HUES64 (cell line): ENCODE measurements around the gene TMOD1.

Experiments used
- H3K27ac ChIP-seq: 2 replicates; pipeline ENCODE4 v1.7.0; 2013; ENCODE audit warnings: low read depth, low read length, inconsistent platforms
- H3K27me3 ChIP-seq: 2 replicates; pipeline ENCODE4 v1.6.1; 2013; ENCODE audit warnings: mild to moderate bottlenecking, low read length; ENCODE audit not compliant: insufficient read depth
- H3K36me3 ChIP-seq: 2 replicates; pipeline ENCODE4 v1.6.1; 2013; ENCODE audit warnings: mild to moderate bottlenecking, low read length; ENCODE audit not compliant: insufficient read depth
- H3K4me1 ChIP-seq: 2 replicates; pipeline ENCODE4 v1.6.1; 2013; ENCODE audit warnings: mild to moderate bottlenecking, low read length, moderate library complexity; ENCODE audit not compliant: insufficient read depth
- H3K4me3 ChIP-seq: 2 replicates; pipeline ENCODE4 v1.5.1; 2013; ENCODE audit warnings: mild to moderate bottlenecking, low read length, moderate library complexity
- H3K9ac ChIP-seq: 2 replicates; pipeline ENCODE4 v1.6.1; 2013; ENCODE audit warnings: mild to moderate bottlenecking, low read depth, low read length
- H3K9me3 ChIP-seq: 2 replicates; pipeline ENCODE4 v1.6.1; 2013; ENCODE audit warnings: low read depth, low read length; ENCODE audit not compliant: insufficient read depth
- WGBS: fragments of 150-250, 120-280 bp; methylation state at CpG from one replicate; pipeline ENCODE4 v1.1.7; 2013; ENCODE audit warnings: missing lambda C conversion rate; 5-methylcytosine and 5-hydroxymethylcytosine counted together

The TMOD1 gene

DNA sequence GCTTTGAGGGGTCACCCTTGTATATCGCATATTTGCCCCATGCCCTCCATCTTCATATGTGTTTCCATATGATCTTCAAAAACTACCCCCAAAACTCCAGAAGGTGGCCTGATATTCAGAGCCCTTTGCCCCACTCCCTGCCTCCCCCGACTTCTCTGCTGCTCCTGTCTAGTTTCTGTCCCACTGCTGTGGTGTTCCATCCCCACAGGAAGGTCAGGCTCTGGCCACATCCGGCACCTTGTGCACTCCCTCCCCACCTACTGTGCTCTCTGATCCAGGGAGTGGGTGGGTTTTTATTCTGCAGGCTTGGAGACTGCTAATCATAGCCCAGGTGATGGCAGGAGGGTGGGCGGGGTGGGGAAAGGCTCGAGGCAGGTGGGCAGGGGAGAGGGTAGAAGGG is 52.4 kb downstream of the TMOD1 start:
- Histone ChIP-seq H3K9ac (no peak overlapping the region), H3K36me3 (no peaks in the 10 kb centered on the region), H3K27ac (no peak overlapping the region), H3K9me3 (no peaks in the 10 kb centered on the region), H3K4me3 (no peak overlapping the region), H3K4me1 (peaks cover 5% of the 10 kb centered on the region; the same call in 1 of the 2 replicates), H3K27me3 (no peaks in the 10 kb centered on the region)
- WGBS, result 92% methylated on average over 5 of the region's 5 CpGs

DNA sequence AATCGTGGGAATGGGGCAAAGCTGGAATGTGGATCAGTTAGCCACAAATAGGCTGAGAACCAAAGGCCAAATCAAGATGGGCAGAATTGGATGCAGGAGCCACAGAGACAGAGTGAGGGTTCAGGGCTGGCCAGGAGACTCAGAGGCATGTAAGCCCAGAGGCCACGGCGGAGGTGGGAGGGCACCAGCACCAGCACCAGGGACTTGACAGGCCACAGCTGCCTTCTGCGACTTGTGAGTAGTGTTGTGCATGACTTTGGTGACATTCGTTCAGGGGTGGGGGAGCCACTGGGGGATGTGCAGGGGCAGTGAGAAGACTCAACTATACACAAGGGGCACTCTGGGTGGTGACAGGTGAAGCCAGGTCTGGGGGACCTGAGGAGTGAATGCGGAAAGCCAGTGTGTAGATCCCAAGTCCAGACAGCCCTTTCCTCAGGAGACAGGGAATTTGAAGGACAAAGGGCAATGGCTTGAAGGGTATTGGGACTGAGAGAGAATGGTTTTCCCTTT is 53.2 kb downstream of the TMOD1 start:
- no peak overlapping the region for H3K9ac ChIP-seq
- H3K4me3 ChIP-seq, result no peak overlapping the region
- H3K27ac ChIP-seq, result no peak overlapping the region
- H3K4me1 ChIP-seq, result peaks cover 5% of the 10 kb centered on the region; the same call in 1 of the 2 replicates
- H3K9me3 ChIP-seq, result no peaks in the 10 kb centered on the region
- 94% methylated on average over 6 of the region's 6 CpGs for WGBS
- H3K27me3 ChIP-seq, result no peaks in the 10 kb centered on the region
- no peaks in the 10 kb centered on the region for H3K36me3 ChIP-seq

DNA sequence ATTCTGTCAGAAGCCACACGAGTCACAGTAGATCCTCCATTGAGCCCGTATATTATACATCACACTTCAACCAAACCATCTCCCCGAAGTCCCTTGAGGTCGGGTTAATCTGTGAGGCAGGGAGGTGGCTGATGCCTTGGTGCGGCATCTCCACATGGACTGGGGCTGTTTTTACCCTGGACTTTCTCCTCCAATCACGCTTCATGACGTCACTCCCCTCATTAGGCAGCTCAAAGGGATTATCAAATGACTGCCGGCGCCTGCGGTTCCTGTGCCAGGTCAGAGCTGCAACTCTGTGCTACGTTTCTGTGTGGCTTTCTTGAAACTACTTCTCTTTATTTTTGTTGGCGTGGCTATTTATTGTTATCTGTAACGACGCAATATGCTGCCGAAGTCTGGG is 53.7 kb downstream of the TMOD1 start:
- 86% methylated on average over 15 of the region's 15 CpGs for WGBS
- Histone ChIP-seq H3K4me1 (peaks cover 5% of the 10 kb centered on the region; the same call in 1 of the 2 replicates), H3K27ac (no peak overlapping the region), H3K36me3 (no peaks in the 10 kb centered on the region), H3K9ac (no peak overlapping the region), H3K9me3 (no peaks in the 10 kb centered on the region), H3K27me3 (no peaks in the 10 kb centered on the region), H3K4me3 (no peak overlapping the region)

DNA sequence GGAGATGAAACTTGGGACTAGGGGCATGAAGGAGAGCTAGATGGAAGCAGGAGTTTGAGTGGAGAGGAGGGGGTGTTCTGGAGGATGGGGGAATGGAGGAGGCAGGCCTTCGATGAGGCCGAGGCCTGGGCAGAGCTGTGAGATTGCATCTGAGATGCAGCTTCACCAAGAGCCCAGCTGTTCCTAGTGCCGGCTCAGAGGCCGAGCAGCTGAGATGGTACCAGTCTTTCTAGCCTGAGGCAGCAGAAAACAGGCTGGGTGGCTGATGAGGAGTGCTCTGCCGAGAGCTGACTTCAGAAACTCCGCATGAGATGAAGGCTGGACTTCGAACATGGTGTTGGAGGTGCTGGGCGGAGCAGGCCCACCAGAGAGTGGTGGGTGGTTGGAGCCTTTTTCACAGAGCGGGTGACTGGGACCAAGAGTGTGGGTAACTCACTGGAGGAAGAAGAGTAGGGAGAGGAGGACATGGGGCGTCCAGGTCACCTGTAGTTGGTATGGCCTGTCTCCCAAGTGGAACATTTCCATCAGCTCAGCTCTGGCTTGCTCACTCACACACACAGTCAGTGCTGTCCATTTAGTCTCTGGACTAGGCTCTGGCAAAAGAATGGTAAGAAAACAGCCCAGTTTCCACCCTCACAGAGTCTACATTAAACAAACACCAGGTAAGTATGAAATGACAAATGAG is 54.7 kb downstream of the TMOD1 start:
- H3K4me3 ChIP-seq, result no peak overlapping the region
- peaks cover 5% of the 10 kb centered on the region; the same call in 1 of the 2 replicates for H3K4me1 ChIP-seq
- no peaks in the 10 kb centered on the region for H3K9me3 ChIP-seq
- no peak overlapping the region for H3K9ac ChIP-seq
- WGBS, result 94% methylated on average over 10 of the region's 10 CpGs
- H3K27ac ChIP-seq, result no peak overlapping the region
- H3K36me3 ChIP-seq, result no peaks in the 10 kb centered on the region
- no peaks in the 10 kb centered on the region for H3K27me3 ChIP-seq

DNA sequence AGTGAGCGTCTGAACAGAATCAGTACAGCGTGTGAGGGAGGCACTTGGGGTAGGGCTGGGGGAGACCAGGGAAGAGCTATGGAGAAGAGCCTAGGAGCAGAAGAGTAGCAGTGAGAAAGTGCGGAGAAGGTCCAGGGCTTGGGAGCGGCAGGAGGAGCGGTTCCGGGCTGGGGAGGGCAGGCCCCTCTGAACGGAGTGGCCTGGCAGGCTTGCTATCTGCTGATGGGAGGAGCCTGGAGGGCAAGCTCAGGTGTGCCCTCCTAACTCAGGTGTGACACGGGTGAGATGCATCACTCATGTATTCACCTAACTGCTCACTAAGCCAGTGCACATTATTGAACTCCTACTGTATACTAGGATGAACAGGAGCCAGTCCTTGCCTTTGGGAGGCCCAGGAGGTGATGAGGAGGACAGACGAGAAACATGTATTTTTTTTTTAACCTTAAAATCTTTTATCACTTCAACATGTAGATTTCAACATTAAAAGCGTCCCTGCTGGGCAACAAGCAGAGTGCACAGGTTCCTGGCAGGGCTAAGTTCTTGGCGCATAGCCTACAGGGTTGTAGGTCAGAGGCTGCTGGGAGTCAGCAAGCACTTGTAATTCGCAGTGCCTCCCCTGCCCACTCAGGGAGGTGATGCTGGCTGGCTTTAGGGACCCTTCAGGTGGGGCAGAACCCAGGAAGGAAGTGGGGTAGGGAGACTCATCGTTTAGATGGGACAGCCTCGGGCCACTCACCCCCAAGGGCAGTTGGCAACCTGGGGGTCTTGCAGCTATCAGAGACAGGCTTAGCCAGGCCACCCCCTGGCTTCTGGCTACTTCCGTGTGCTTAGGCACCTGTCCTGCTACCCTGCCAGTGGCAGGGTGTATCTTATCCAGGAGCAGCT is 55.5 kb downstream of the TMOD1 start:
- Histone ChIP-seq H3K9me3 (no peaks in the 10 kb centered on the region), H3K36me3 (no peaks in the 10 kb centered on the region), H3K4me3 (no peak overlapping the region), H3K27ac (no peak overlapping the region), H3K27me3 (no peaks in the 10 kb centered on the region), H3K9ac (no peak overlapping the region), H3K4me1 (peaks cover 5% of the 10 kb centered on the region; the same call in 1 of the 2 replicates)
- 88% methylated on average over 15 of the region's 15 CpGs for WGBS

DNA sequence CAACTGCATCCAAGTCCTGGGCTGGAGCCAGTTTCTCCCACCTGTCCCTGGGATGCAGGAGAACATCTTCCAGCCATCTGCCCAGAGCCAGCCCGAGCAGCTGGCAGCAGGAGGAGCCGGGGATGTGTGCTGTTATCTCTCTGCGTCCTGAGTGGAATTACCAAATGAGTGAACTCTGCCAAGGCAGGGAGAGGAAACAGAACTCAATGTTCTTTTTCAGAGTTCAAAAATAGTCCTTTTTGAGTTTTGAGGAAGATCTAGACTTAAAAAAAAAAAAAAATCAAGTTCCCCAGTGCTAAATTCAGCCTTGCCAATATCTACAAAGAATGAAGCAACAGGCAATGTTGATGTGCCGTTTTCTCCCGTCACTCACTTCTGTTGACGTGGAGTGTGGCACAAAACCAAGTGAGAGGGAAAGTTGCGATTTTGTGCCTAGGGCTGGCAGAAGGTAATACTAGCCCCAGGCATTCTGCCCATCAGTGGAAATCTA is 56.2 kb downstream of the TMOD1 start:
- WGBS, result 88% methylated on average over 7 of the region's 7 CpGs

DNA sequence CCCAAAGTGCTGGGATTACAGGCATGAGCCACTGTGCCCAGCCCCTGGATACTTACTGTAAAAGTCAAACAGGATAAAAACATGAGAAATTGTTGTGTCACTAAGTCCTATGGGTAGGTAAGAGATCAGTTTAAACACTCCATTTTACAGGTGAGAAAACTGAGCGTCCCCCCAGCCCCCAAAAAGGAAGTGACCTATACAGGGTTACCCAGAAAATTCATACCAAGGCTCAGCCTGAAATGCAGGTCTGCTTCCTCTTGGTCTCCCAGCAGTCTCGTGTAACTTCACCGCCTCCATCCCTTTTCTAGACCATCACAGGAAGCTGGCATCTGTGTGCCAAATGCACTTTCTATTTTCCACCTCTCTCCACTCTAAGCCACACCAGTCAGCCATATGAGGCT is 57.2 kb downstream of the TMOD1 start:
- H3K36me3 ChIP-seq, result no peaks in the 10 kb centered on the region
- H3K4me1 ChIP-seq, result peaks cover 5% of the 10 kb centered on the region; the same call in 1 of the 2 replicates
- H3K27ac ChIP-seq, result no peak overlapping the region
- 87% methylated on average over 3 of the region's 3 CpGs for WGBS
- no peak overlapping the region for H3K9ac ChIP-seq
- no peaks in the 10 kb centered on the region for H3K9me3 ChIP-seq
- no peaks in the 10 kb centered on the region for H3K27me3 ChIP-seq
- H3K4me3 ChIP-seq, result no peak overlapping the region

More for the DNA sequence above, 56.2 kb downstream of the TMOD1 start:
- Histone ChIP-seq H3K9me3 (no peaks in the 10 kb centered on the region), H3K9ac (no peak overlapping the region), H3K27me3 (no peaks in the 10 kb centered on the region), H3K27ac (no peak overlapping the region), H3K4me3 (no peak overlapping the region), H3K4me1 (peaks cover 5% of the 10 kb centered on the region; the same call in 1 of the 2 replicates), H3K36me3 (no peaks in the 10 kb centered on the region)

DNA sequence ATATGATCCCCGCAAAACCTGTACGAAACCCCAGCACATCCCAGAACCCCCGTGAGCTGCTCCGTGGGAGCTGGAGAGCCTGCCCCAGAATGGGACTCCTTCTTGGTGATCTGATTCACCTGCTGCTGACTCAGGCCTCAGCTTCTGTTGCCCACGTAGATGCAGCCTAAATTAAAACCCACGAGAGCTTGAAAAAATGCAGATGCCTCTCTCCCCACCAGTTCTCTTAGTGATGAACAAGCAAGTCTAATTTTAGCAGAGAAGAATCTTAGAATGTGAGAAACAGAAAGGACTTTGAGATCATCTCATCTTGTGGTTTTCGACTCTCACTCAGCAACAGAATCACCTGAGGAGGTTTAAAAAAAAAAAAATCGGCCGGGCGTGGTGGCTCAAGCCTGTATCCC is 57.6 kb downstream of the TMOD1 start:
- Histone ChIP-seq H3K27me3 (no peaks in the 10 kb centered on the region), H3K9ac (no peak overlapping the region), H3K4me3 (no peak overlapping the region), H3K27ac (no peak overlapping the region), H3K4me1 (peaks cover 5% of the 10 kb centered on the region; the same call in 1 of the 2 replicates), H3K9me3 (no peaks in the 10 kb centered on the region), H3K36me3 (no peaks in the 10 kb centered on the region)
- 93% methylated on average over 10 of the region's 10 CpGs for WGBS

DNA sequence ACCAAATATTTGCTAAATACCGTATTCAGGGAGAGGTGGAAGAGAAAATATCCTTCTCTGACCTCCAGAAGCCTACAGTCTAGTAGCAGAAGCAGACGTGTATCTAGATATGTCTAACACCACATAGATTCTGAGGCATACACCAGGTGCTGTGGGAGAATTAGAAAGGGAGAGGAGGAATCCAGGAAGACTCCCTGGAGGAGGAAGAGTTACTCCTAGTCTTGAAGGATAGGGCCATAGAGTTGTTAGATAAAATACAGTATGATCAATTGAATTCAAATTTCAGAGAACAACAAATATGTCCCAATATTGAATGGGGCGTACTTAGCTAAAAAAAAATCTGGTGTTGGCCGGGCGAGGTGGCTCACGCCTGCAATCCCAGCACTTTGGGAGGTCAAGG is 58.7 kb downstream of the TMOD1 start:
- Histone ChIP-seq H3K9ac (no peak overlapping the region), H3K36me3 (no peaks in the 10 kb centered on the region), H3K4me1 (peaks cover 11% of the 10 kb centered on the region), H3K4me3 (no peak overlapping the region), H3K9me3 (no peaks in the 10 kb centered on the region), H3K27ac (no peak overlapping the region), H3K27me3 (no peaks in the 10 kb centered on the region)
- 91% methylated on average over 6 of the region's 6 CpGs for WGBS

DNA sequence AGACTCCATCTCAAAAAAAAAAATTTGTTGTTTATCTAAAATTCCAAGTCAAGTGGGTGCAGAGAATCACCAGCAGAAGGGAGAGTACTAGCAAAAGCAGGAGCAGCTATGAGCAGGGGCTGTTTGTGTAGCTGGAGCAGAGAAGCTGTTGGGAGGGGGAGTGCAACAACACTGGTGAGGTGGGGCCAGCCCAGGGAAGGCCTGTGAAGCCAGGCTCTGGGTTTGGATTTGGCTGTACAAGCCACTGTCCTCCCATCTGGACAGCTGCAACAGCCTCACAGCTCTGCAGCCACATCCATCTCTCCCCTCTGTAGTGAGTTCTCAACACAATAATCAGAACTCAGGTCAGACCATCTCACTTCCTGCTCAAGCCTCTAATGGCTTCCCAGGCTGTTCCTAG is 59.4 kb downstream of the TMOD1 start:
- Histone ChIP-seq H3K9me3 (no peaks in the 10 kb centered on the region), H3K4me1 (peaks cover 11% of the 10 kb centered on the region), H3K4me3 (no peak overlapping the region), H3K9ac (no peak overlapping the region), H3K27me3 (no peaks in the 10 kb centered on the region), H3K27ac (no peak overlapping the region), H3K36me3 (no peaks in the 10 kb centered on the region)

DNA sequence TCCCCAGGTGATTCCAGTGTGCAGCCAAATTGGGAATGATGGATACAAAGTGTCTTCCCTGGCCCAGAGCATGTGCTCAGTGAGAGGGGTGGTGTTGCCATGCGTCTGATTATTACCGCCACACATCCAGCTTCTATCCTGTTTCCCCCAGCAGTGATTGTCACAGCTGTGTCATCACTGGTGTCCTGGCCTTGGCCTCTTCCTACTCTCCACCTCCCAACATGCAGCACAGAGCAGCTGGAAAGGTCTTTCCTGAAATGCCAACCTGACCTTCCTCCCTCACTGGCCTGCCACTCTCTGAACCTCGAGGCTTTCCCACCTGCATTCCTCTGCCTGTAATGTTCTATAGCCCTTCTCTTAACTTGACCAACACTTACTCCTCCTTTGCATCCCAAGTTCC is 60.0 kb downstream of the TMOD1 start:
- H3K27me3 ChIP-seq, result no peaks in the 10 kb centered on the region
- no peak overlapping the region for H3K27ac ChIP-seq
- no peak overlapping the region for H3K9ac ChIP-seq
- H3K9me3 ChIP-seq, result no peaks in the 10 kb centered on the region
- no peaks in the 10 kb centered on the region for H3K36me3 ChIP-seq
- H3K4me1 ChIP-seq, result peaks cover 11% of the 10 kb centered on the region
- H3K4me3 ChIP-seq, result no peak overlapping the region
- WGBS, result 93% methylated on average over 3 of the region's 3 CpGs
